Esophagus muscularis mucosa (tissue), 3 donors: ENCODE measurements around the gene RNF224.

Source experiments
- CTCF ChIP-seq, 3 experiments: fragments of 200-600 bp in 2 of 3; fragments of 450-650 bp in 1 of 3; sonication (generic) in 2 of 3; IDR thresholded peaks; one replicate each; pipeline ENCODE4 v1.5.1; 2017 to 2019; ENCODE audit warnings: antibody characterized with exemption in 3 of 3, mild to moderate bottlenecking in 2 of 3, moderate library complexity in 1 of 3
- EP300 ChIP-seq: sonication (generic); formaldehyde crosslinking; IDR thresholded peaks from one replicate; pipeline ENCODE4 v1.6.1; 2017; ENCODE audit warnings: antibody characterized with exemption

- TF ChIP-seq EP300 (no peak), CTCF (IDR thresholded peaks at IDR 0.05) (no peak)
Observed at GRCh38 chr9:137213160-137214060, 13.9 kb upstream of the RNF224 start.
